ENCODE data around the gene FOXO3. TPM values are rescaled to one million over a fixed set of nuclear protein-coding genes. Genes with fewer than 3 reads are reported as not detected.

Gene FOXO3
- total RNA-seq, 1 donor from 2014 or later: 5.9 TPM

DNA sequence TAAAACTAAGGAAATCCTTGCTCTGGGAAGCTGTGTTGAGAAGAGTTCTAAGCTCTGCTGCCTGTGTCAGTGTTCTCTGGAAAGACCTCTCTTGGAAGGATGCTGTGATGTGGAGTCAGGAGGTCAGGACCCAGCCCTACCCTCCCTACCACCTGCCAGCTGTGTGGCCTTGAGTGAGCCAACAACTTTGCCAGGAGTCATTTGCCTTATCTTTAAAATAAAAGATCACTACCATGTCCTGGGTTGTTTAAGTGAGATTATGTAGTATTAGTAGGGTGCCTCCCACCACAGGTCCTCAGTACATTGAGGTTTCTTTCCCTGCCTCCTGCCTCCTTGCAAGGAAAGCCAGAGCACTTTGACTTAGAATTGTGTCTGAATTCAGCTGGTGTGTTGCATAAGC lies 64.9 kb downstream of the FOXO3 start:
- Mint-ChIP-seq H3K4me1 (peaks cover 19% of the 10 kb centered on the region), H3K36me3 (ENCODE audit: low read depth) (no peaks in the 10 kb centered on the region), H3K4me3 (no peak overlapping the region), H3K9me3 (no peaks in the 10 kb centered on the region), H3K27me3 (no peaks in the 10 kb centered on the region), H3K27ac (no peak overlapping the region)
- intact Hi-C loops (cut with micrococcal nuclease): loop anchor here (5.0 kb wide), 1 partner anchor 38 kb away; no protein-coding TSS in a partner anchor
- DNase-seq: no peak

GRCh38 chr6:108626777-108627176 lies 66.1 kb downstream of the FOXO3 start:
- Mint-ChIP-seq H3K27ac (no peak overlapping the region), H3K27me3 (no peaks in the 10 kb centered on the region), H3K4me1 (peaks cover 28% of the 10 kb centered on the region), H3K9me3 (no peaks in the 10 kb centered on the region), H3K36me3 (ENCODE audit: low read depth) (no peaks in the 10 kb centered on the region), H3K4me3 (no peak overlapping the region)
- intact Hi-C loops (cut with micrococcal nuclease): loop anchor here (5.0 kb wide), 1 partner anchor 39 kb away; no protein-coding TSS in a partner anchor
- no peak for DNase-seq

- H3K4me1 Mint-ChIP-seq: peaks cover 27% of the 10 kb centered on the region
- H3K9me3 Mint-ChIP-seq: no peaks in the 10 kb centered on the region
- no peaks in the 10 kb centered on the region for H3K27me3 Mint-ChIP-seq
Observed at GRCh38 chr6:108627692-108628550, 67.2 kb downstream of the FOXO3 start.

GRCh38 chr6:108630050-108630714 lies 69.5 kb downstream of the FOXO3 start:
- Mint-ChIP-seq H3K9me3 (no peaks in the 10 kb centered on the region), H3K27me3 (no peaks in the 10 kb centered on the region), H3K36me3 (ENCODE audit: low read depth) (no peaks in the 10 kb centered on the region), H3K27ac (peak overlapping the region; percentile 8), H3K4me1 (peaks cover 27% of the 10 kb centered on the region), H3K4me3 (peak overlapping the region; percentile 40)
- peak; percentile 67 for DNase-seq
- intact Hi-C loops (cut with micrococcal nuclease): loop anchor here (2.0 kb wide), 1 partner anchor 65 kb away; no protein-coding TSS in a partner anchor

More at GRCh38 chr6:108627692-108628550, 67.2 kb downstream of the FOXO3 start:
- no peak for DNase-seq
- intact Hi-C loops (cut with micrococcal nuclease): loop anchor here (5.0 kb wide), 1 partner anchor 41 kb away; no protein-coding TSS in a partner anchor
- H3K27ac Mint-ChIP-seq: no peak overlapping the region
- H3K36me3 Mint-ChIP-seq (ENCODE audit: low read depth): no peaks in the 10 kb centered on the region
- H3K4me3 Mint-ChIP-seq: no peak overlapping the region

DNA sequence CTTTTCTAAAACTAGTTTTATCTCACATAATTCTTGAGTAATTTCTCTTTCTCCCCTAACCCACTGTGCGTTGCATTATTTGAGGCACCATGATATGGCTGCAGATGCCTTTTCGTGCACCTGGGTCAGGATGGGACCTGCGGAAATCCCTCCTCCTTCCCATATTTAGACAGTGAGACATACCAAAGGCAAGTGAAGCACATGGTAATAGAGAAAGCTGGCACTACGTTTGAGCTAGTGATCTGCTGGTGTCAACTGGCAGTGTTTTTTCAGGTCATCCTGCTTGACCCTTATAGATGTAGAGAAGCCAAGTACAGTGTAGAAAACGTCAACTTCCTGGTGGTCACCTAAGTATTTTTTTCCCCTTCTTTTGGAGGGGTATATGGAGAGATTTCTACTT lies 71.7 kb downstream of the FOXO3 start:
- H3K4me3 Mint-ChIP-seq: no peak overlapping the region
- H3K36me3 Mint-ChIP-seq (ENCODE audit: low read depth): no peaks in the 10 kb centered on the region
- intact Hi-C loops (cut with micrococcal nuclease): no loop called here
- DNase-seq: no peak
- no peaks in the 10 kb centered on the region for H3K27me3 Mint-ChIP-seq
- no peaks in the 10 kb centered on the region for H3K9me3 Mint-ChIP-seq
- H3K4me1 Mint-ChIP-seq: peaks cover 34% of the 10 kb centered on the region
- no peak overlapping the region for H3K27ac Mint-ChIP-seq

GRCh38 chr6:108633436-108633835 lies 72.7 kb downstream of the FOXO3 start:
- H3K4me1 Mint-ChIP-seq: peaks cover 31% of the 10 kb centered on the region
- DNase-seq: no peak
- H3K27me3 Mint-ChIP-seq: peaks cover 2% of the 10 kb centered on the region
- intact Hi-C loops (cut with micrococcal nuclease): no loop called here
- no peaks in the 10 kb centered on the region for H3K9me3 Mint-ChIP-seq
- no peak overlapping the region for H3K4me3 Mint-ChIP-seq
- no peaks in the 10 kb centered on the region for H3K36me3 Mint-ChIP-seq (ENCODE audit: low read depth)
- H3K27ac Mint-ChIP-seq: no peak overlapping the region

GRCh38 chr6:108635505-108636226 lies 74.9 kb downstream of the FOXO3 start:
- Mint-ChIP-seq H3K36me3 (ENCODE audit: low read depth) (no peaks in the 10 kb centered on the region), H3K4me3 (no peak overlapping the region), H3K4me1 (peaks cover 20% of the 10 kb centered on the region), H3K27ac (no peak overlapping the region), H3K27me3 (peaks cover 2% of the 10 kb centered on the region), H3K9me3 (no peaks in the 10 kb centered on the region)
- intact Hi-C loops (cut with micrococcal nuclease): no loop called here
- DNase-seq: peak; percentile 73

GRCh38 chr6:108637963-108638362 lies 77.2 kb downstream of the FOXO3 start:
- Mint-ChIP-seq H3K27ac (no peak overlapping the region), H3K4me1 (peaks cover 12% of the 10 kb centered on the region), H3K36me3 (ENCODE audit: low read depth) (no peaks in the 10 kb centered on the region), H3K9me3 (no peaks in the 10 kb centered on the region), H3K27me3 (peaks cover 4% of the 10 kb centered on the region), H3K4me3 (no peak overlapping the region)
- intact Hi-C loops (cut with micrococcal nuclease): no loop called here
- DNase-seq: no peak

GRCh38 chr6:108638993-108639392 lies 78.3 kb downstream of the FOXO3 start:
- Mint-ChIP-seq H3K4me1 (peaks cover 12% of the 10 kb centered on the region), H3K9me3 (no peaks in the 10 kb centered on the region), H3K27ac (no peak overlapping the region), H3K27me3 (peaks cover 7% of the 10 kb centered on the region), H3K36me3 (ENCODE audit: low read depth) (no peaks in the 10 kb centered on the region), H3K4me3 (no peak overlapping the region)
- intact Hi-C loops (cut with micrococcal nuclease): no loop called here
- peak; percentile 40 for DNase-seq

DNA sequence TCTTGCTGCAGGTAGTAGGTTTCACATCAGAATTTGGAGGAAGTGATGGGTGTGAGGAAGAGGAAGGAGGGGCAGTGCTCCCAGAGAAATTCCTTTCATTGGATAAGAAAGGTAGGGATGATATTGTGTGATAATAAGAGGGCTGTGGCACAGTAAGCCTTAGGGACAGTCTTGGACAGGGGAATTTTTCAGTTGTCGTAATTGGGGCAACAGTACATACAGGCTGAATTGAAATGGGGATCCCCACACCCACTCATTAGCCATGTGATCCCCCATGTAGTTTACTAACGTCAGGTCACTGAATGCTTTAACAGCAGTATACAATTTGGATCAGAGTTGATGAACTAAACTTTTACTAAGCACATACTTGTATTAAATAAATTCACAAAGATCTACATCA lies 79.4 kb downstream of the FOXO3 start:
- intact Hi-C loops (cut with micrococcal nuclease): no loop called here
- DNase-seq: no peak
- Mint-ChIP-seq H3K4me1 (peaks cover 12% of the 10 kb centered on the region), H3K9me3 (no peaks in the 10 kb centered on the region), H3K4me3 (no peak overlapping the region), H3K27ac (no peak overlapping the region), H3K27me3 (peaks cover 10% of the 10 kb centered on the region), H3K36me3 (ENCODE audit: low read depth) (no peaks in the 10 kb centered on the region)

GRCh38 chr6:108643184-108643583 lies 82.5 kb downstream of the FOXO3 start:
- DNase-seq: no peak
- no peak overlapping the region for H3K4me3 Mint-ChIP-seq
- H3K4me1 Mint-ChIP-seq: peaks cover 2% of the 10 kb centered on the region
- peaks cover 8% of the 10 kb centered on the region for H3K27me3 Mint-ChIP-seq
- no peaks in the 10 kb centered on the region for H3K36me3 Mint-ChIP-seq (ENCODE audit: low read depth)
- no peaks in the 10 kb centered on the region for H3K9me3 Mint-ChIP-seq
- intact Hi-C loops (cut with micrococcal nuclease): no loop called here
- H3K27ac Mint-ChIP-seq: no peak overlapping the region

DNA sequence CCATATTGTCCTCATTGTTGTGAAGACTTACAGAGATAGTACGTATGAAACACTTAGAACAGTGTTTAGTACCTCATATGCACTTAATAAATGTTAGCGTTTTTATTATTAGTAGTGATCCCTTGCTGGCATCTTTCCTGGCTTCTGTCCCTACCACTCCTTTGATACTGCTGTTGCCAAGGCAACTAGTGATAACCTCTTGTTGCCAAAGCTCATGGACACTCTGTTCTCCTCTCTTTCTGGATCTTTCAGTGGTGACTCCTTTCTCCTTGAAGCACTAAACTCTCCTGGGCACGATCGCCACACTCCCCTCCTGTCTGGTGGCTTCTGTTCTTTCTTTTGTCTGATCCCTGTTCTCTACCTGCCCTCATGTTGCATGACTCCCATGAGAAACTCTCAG lies 83.5 kb downstream of the FOXO3 start:
- Mint-ChIP-seq H3K4me3 (no peak overlapping the region), H3K4me1 (peaks cover 2% of the 10 kb centered on the region), H3K36me3 (ENCODE audit: low read depth) (no peaks in the 10 kb centered on the region), H3K27me3 (peaks cover 8% of the 10 kb centered on the region), H3K9me3 (no peaks in the 10 kb centered on the region), H3K27ac (no peak overlapping the region)
- no peak for DNase-seq
- intact Hi-C loops (cut with micrococcal nuclease): no loop called here

GRCh38 chr6:108648191-108648590 lies 87.5 kb downstream of the FOXO3 start:
- Mint-ChIP-seq H3K4me1 (no peaks in the 10 kb centered on the region), H3K27ac (no peak overlapping the region), H3K36me3 (ENCODE audit: low read depth) (no peaks in the 10 kb centered on the region), H3K4me3 (no peak overlapping the region), H3K9me3 (no peaks in the 10 kb centered on the region), H3K27me3 (peaks cover 6% of the 10 kb centered on the region)
- DNase-seq: no peak
- intact Hi-C loops (cut with micrococcal nuclease): no loop called here

DNA sequence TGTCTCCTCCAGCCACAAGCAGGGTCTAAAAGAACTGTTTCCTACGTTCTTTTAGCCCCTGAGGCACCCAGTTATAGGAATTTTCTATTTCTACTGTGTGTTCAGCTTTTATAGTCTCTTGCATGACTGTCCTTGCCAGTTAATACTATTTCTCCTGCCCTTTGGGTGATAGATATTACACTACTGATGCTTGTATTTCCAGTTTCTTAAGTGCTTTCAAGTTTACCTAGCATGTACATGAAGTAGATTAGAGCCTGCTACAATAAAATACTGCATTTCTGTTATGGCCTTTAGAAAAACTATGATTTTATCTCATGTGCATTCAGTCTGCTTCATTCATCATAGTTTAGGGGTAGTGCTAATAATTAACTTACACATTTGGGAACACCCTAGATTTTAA lies 89.6 kb downstream of the FOXO3 start:
- Mint-ChIP-seq H3K27me3 (no peaks in the 10 kb centered on the region), H3K36me3 (ENCODE audit: low read depth) (no peaks in the 10 kb centered on the region), H3K4me3 (no peak overlapping the region), H3K27ac (no peak overlapping the region), H3K4me1 (peaks cover 4% of the 10 kb centered on the region), H3K9me3 (no peaks in the 10 kb centered on the region)
- no peak for DNase-seq
- intact Hi-C loops (cut with micrococcal nuclease): no loop called here
